ENCODE data around the gene TMEM219.

Gene TMEM219

GRCh38 chr16:29995324-29995910 lies 33.5 kb downstream of the TMEM219 start, which contains the start of gene HIRIP3 (continued):
- peak; percentile 93 for TF ChIP-seq ZNF639 (tag by site-specific recombination; IDR thresholded peaks at IDR 0.05)
- peak; percentile 43 for TF ChIP-seq ZNF10 (tag by site-specific recombination; IDR thresholded peaks at IDR 0.05)
- peak; percentile 86 for TF ChIP-seq ZNF24 (tag by site-specific recombination; IDR thresholded peaks at IDR 0.05)
- TF ChIP-seq KLF9 (tag by site-specific recombination; IDR thresholded peaks at IDR 0.05; ENCODE audit: low read depth): peak; percentile 75
- no peak for TF ChIP-seq ZNF214 (tag by site-specific recombination; IDR thresholded peaks at IDR 0.05; ENCODE audit: borderline replicate concordance)
- TF ChIP-seq ZNF501 (tag by site-specific recombination; IDR thresholded peaks at IDR 0.05): peak; percentile 91
- peak; percentile 9; the same call in 1 of the 2 replicates for TF ChIP-seq ZBTB44 (tag by site-specific recombination; IDR thresholded peaks at IDR 0.05)
- TF ChIP-seq TCF7L2 (IDR thresholded peaks at IDR 0.05; ENCODE audit: borderline replicate concordance, low read depth, low read length): no peak
- TF ChIP-seq ZNF791 (tag by site-specific recombination; IDR thresholded peaks at IDR 0.05): no peak
- no peak for TF ChIP-seq ZNF785 (tag by site-specific recombination; IDR thresholded peaks at IDR 0.05)
- no peak for TF ChIP-seq ZBTB49 (tag by site-specific recombination; IDR thresholded peaks at IDR 0.05; ENCODE audit: low read depth)
- TF ChIP-seq ZNF610 (tag by site-specific recombination; IDR thresholded peaks at IDR 0.05; ENCODE audit: borderline replicate concordance): no peak; the same call in none of the 2 replicates
- no peak for TF ChIP-seq SALL2 (tag by site-specific recombination; IDR thresholded peaks at IDR 0.05; ENCODE audit: borderline replicate concordance)
- no peak for TF ChIP-seq ZNF292 (tag by site-specific recombination; IDR thresholded peaks at IDR 0.05; ENCODE audit: borderline replicate concordance, low read depth)
- TF ChIP-seq ZNF514 (tag by site-specific recombination; IDR thresholded peaks at IDR 0.05): no peak
- TF ChIP-seq ZFP3 (tag by site-specific recombination; IDR thresholded peaks at IDR 0.05; ENCODE audit: low read depth): no peak
- TF ChIP-seq ZNF626 (tag by site-specific recombination; IDR thresholded peaks at IDR 0.05): no peak
- peak; percentile 78 for TF ChIP-seq PATZ1 (tag by site-specific recombination; IDR thresholded peaks at IDR 0.05)
- TF ChIP-seq ZNF623 (tag by site-specific recombination; IDR thresholded peaks at IDR 0.05): peak; percentile 42; the same call in 1 of the 2 replicates
- TF ChIP-seq SP2 (tag by site-specific recombination; IDR thresholded peaks at IDR 0.05): peak; percentile 77
- TF ChIP-seq ZBTB20 (tag by site-specific recombination; IDR thresholded peaks at IDR 0.05): peak; percentile 97
- no peak for TF ChIP-seq ZNF48 (tag by site-specific recombination; IDR thresholded peaks at IDR 0.05)
- TF ChIP-seq ZNF426 (tag by site-specific recombination; IDR thresholded peaks at IDR 0.05): no peak
- TF ChIP-seq ZNF521 (tag by site-specific recombination; IDR thresholded peaks at IDR 0.05): no peak
- TF ChIP-seq ZNF518A (tag by site-specific recombination; conservative IDR thresholded peaks at IDR 0.05; ENCODE audit: low read depth): peak; percentile 7; the same call in 1 of the 2 replicates
- no peak for TF ChIP-seq ZNF529 (tag by site-specific recombination; IDR thresholded peaks at IDR 0.05; ENCODE audit: insufficient replicate concordance)

Data from HEK293 (cell line).